HG02571 (cell line): ENCODE results near the gene MSI2.

Source experiments
- ATAC-seq: cut with Tn5 transposase; IDR thresholded peaks from one replicate; pipeline ENCODE4 v1.9.1; 2021; ENCODE audit warnings: mild to moderate bottlenecking, moderate library complexity; ENCODE audit not compliant: unreplicated experiment

MSI2 gene

GRCh38 chr17:57406981-57407286, 150.6 kb downstream of the MSI2 start:
- ATAC-seq = no peak

- ATAC-seq = no peak
Measured at GRCh38 chr17:57407287-57408070, 151.2 kb downstream of the MSI2 start.

DNA sequence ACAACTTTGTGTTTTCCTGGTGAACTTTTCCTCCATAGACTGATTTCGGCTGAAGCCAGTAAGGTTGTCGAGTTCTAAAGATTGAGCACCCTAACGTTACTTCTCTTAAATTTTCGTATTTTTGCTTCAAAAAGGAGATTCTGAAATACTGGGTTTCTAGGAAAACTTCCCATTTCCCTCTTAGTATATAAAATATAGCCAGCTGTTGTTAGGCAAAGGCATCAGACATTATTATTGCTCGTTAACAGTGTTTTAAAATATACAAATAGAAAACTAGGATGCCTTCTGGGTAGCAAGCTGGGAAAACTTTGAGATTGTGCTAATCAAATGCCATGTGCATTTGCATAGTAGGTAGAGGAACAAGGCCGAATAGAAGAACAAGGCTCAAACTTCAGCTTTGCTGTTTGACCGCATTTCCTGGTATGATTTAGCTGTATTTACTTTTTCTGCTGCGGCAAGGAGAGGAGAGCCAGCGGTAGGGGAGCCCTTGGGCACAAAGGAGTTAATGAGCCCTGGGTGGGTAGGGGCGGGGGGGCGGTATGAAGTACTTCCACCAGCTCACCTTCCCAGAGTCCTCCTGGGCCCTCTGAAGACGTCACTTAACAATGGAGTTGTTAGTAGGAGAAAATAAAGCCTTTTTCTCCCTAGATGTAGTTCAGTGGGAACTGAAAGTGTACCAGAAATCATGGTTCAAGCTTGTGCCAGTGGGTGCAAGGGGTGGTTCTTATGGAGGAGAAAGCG, 151.9 kb downstream of the MSI2 start:
- ATAC-seq = no peak

DNA sequence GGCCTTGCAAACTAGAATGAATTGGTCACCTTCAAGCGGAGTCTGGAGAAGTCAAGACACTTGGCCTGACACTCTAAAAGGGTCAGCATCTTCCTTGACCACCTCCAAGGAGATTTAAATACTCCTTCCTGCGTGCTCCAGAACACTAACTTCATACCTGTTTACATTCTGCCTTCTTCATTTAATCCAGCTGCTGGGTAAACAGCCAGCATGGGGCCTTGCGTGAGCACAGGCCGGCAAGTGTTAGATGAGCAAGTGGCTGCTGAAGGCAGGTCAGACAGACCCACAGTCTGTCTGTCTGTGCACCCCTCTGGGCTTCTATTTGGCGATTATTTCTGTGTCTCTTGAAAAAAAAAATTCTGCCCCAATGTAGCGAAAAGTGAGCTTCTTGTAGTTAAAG, 153.8 kb downstream of the MSI2 start:
- ATAC-seq = no peak

DNA sequence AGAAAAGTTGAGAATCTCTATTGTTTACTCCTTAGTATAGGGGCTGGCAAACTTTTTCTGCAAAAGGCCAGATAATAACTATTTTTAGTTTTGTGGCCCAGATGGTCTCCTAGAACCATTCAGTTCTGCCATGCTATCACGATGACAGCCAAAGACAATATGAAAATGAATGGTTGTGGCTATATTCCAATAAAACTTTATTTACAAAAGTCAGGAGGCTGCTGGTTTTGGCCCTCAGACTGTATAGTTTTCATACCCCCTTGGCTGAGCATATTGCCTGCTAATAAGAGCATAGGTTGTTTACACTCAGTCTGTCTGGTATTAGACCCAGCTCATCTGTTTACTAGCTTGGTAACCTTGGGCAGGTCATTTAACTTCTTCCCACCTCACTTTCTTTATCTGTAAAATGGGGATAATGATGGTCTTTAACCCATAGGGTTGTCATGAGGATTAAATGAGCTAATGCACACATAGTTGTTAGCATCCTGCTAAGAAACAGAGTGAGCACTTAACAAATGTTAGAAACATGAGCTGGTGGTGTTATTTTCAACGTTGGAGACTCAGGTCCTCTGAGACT, 156.3 kb downstream of the MSI2 start:
- ATAC-seq = no peak

DNA sequence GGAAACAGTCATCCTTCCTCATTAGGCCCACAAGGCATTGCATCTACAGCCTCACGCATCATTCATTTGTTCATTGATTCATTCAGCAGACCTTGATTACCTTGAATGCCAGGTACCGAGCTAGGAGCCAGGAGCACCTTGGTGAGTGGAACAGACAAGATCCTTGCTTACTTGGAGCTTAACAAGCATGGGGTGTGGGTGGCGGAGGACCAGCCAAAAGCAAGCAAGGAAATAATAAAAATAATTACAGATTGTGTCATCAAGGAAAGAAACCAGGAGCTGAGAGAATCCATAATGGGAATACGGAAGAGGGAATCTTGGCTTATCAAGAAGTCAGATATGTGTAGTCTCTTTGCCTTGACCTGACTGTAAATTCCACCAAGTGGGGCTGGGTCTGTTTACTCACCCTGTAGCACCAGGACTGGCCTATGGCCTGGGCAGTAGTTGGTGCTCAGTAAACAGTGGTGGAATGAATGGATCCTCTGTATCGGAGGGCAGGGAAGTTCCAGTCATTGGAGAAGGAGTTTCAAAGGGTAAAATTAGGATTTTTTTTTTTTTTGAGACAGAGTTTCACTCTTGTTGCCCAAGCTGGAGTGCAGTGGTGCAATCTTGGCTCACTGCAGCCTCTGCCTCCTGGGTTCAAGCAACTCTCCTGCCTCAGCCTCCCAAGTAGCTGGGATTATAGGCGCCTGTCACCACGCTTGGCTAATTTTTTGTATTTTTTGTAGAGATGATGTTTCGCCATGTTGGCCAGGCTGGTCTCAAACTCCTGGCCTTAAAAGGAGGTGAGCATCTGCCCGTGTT, 157.7 kb downstream of the MSI2 start:
- no peak for ATAC-seq

DNA sequence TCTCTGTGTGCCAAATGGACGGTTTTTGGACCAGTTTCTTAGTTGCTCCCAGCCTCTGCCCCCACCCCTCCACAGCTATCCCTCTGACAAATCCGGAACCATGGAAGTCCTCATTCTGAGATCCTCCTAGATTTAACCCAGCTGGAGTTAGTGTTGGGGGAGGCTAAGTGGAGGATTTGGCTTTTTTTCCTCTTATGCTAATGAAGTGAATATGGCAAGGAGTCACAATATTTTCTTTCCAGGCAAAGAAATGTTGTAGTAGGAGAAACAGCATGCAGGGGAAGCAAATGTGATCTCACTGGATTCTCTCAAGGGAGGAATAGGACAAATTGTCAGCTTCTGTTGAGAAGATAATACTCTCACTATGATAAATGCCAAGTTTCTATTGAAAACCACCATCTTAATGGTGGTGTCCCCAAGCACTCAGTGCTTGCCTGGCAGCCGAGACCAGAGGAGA, 159.5 kb downstream of the MSI2 start:
- ATAC-seq = no peak

GRCh38 chr17:57416369-57416768, 160.0 kb downstream of the MSI2 start:
- ATAC-seq = no peak

DNA sequence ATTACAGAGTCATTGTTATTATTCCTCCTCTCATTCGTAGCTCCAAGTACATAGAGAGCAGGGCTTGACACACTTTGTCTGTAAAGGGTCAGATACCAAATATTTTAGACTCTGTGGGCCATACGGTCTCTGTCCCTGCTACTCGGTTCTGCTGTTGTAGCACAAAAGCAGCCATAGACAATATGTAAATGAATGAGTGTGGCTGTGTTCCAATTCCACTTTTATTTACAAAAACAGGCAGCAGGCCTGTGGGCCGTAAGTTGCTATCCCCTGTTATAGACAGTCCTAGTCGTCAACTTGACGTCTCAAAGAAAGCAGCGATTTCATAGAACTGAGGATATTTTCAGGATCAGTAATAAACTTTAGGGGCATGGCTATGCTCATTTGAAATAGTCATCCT, 161.6 kb downstream of the MSI2 start:
- ATAC-seq = no peak

DNA sequence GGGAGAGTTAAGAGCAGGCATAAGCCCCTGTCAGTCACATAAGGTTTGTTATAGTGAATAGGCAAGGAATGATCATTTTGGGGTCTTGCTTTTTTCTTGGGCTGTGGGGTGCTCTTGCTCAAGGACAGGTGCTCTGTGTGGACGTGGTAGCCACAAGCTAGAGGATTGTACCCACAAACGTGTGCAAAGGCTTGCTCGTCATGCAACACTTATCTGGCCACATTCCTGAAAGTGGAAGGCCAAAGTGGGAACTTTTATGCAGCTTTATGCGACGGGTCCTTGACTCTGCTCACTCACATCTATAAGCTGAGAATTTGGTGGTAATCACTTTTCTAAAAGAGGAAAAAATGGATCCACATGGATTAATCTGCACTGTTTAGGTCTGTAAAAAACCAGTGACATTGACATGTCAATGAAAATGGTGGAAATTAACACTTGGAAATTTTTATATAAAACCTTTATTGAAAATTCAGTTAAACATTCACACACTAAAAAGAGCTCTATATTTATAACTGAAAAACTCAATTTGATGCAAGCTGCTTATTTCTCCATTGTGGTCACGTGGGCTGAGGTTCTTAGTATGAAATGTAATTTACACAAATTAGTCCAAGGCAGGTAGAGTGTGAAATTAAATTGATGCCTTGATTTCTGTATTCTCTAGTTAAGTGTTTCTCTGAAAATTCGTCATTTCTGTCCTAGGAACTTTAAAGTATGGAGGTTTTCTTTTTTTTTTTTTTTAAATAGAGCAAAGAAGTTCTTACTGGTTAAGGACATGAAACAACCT, 162.3 kb downstream of the MSI2 start:
- ATAC-seq = no peak

GRCh38 chr17:57419940-57420550, 163.7 kb downstream of the MSI2 start:
- ATAC-seq = no peak

DNA sequence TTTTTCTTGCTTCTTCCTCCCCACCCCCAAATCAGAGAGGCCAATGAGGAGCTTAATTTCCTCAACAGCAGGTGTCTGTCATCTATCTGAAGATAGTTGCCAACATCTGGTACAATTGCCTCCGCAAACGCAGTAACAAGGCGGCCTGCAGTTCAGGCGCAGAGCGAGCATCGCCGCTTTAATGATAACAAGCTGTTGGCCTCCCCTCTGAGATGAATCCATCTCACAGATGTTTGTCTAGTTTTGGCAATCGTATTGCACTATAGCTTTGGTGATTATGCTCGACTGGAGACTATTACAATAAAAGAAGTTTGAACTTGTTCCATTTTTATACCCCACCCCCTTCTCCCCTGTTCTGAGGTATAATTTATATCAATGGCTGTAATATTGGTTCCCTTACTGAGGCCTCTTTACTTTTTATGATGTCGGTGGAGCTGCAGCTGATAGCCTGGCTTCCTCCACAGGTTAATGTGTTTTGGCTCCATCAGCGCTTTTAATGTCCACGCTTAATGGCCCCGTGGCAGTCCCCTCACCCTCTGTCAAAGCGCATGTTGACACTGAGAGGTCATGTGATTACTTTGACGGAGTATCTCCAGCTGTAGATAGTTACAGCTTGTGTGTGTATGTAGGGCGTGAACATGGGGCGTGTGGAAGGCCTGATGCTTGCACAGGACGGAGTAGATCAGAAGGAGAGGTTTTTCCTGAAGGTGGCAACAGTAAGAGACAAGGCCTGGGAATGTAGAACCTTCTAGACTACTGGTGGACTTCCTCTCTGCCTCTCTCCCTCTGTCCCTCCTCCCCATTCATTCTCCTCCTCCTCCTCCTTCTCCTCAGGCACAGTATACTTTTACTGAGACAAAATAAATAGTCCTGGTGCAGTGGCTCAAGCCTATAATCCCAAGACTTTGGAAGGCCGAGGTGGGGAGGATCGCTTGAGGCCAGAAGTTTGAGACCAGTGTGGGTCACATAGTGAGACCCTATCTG, 164.7 kb downstream of the MSI2 start:
- no peak for ATAC-seq

DNA sequence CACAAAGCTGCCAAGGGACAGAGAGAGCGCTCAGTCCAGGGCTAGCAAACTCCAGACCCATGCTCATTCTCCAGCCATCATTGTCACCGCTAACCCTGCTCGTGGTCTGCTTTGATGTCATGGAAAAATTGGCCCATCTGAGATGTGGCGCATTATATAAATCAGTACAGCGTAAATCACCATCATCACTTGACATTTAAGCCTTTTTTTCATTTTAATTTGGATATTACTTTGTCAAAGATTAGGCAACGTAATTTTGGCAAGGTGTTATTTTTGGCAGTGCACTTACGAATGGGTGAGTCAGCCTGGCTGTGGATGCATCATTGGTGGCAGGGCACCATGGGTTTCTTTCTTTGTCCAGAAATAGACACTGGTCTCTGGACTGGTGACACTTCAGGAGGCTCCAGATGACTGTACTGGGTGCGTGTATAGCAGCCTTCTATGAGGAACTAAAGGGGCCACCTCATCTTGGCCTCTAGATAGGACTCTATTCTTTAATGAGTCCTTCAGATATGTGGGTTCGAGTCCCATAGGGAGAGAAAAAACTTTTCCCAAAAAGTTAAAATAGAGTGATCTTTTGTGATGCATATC, 166.3 kb downstream of the MSI2 start:
- ATAC-seq = peak; percentile 51

GRCh38 chr17:57423541-57423940, 167.2 kb downstream of the MSI2 start:
- no peak for ATAC-seq

DNA sequence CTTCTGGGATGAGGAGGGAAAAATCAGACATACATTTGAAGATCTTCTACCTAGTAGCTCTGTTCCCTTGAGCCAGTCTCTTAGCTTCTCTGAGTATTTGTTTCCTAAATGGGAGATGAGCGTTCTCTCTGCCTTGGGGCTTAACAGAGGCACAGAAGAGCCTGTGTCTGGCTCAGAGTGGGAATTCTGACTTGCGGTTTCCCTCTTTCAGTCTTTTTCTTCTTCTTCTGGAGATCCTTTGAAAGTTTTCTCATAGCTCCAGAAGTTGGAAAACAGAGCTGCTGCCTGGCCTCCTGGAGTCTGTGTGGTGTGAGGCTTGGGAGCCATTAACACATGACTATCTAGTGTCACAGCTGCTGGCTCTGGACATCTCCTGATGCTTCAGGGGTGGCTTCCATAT, 167.9 kb downstream of the MSI2 start:
- ATAC-seq = no peak

DNA sequence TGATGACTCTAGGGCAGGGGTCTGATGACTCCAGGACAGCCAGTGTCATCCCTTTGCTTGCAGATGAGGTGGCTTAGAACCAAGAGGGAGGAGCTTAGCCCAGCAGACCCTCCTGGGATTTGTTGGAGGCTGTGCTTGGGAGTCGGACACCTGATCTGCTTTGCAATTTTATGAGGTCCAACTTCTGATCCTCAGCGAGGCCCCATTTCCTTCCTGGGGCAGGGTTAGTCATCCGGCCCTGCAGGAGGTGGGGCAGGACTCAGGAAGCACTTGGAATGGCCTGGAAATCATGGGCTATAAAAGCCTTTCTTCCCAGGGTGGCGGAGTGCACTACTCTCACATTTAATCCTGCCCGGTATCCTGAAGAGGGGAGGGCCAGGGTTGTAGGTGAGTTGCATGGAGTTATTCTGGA, 168.5 kb downstream of the MSI2 start:
- ATAC-seq = no peak

- ATAC-seq = no peak
Measured at GRCh38 chr17:57425431-57425830, 169.1 kb downstream of the MSI2 start.
